HG03039 (cell line): ENCODE results near the gene ALDH6A1.
"Not testable (repeated sequence)": the region's sequence is repeated elsewhere in the genome, so short reads cannot be mapped to it uniquely, and the experiment has no call there.

ENCODE experiments used
- ATAC-seq: cut with Tn5 transposase; IDR thresholded peaks from one replicate; pipeline ENCODE4 v1.9.1; 2021; ENCODE audit warnings: mild to moderate bottlenecking, moderate library complexity; ENCODE audit not compliant: unreplicated experiment

Gene ALDH6A1

DNA sequence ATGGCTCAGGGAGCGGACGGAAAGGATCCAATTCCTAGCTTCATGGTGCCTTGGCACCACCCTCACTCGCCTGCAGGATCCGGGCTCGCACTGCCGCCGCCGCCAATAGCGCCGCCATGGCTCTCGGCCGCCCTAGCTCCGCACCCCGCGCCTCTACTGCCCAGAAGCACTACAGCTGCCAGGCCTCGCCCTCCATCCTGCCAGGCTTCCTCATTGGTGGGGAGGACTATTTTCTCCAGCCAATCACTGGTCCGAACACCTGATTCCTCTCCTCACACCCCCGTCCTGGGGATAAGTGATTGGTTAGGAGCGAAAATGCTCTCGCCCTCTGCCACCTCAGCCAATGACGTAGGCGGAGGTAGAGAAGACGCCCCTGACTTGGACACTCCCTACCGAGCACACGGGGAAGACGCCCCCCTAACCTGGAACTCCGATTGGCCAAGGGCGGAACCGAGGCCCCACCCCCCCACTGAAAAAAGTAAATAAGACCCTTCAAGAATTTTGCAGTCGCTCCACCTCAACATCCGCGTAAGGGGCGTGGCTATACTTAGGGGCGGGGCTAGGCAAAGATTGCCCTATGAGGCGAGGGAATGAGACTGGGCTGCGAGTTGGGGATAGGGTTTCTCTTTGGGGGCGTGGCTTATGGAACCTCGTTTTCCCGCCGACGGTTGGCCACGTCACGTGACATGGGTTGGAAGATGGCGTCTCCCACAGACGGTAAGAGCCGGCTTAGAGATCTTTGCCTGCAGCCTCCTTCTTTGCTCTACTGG is at the start of gene ALDH6A1, which contains the start of gene LIN52:
Gene ALDH6A1, minus strand, starts transcription at position 177 of the 770 bp plus-strand sequence. Its CDS starts 59 bp downstream, at position 118.
Gene LIN52, plus strand, starts transcription at position 680 of the 770 bp plus-strand sequence. Its CDS starts 19 bp downstream, at position 699.
- ATAC-seq: peak; percentile 86

- ATAC-seq: no peak
Measured at GRCh38 chr14:74127634-74128033, 43.4 kb upstream of the ALDH6A1 start.

- no peak for ATAC-seq
Measured at GRCh38 chr14:74126315-74127013, 42.2 kb upstream of the ALDH6A1 start.

DNA sequence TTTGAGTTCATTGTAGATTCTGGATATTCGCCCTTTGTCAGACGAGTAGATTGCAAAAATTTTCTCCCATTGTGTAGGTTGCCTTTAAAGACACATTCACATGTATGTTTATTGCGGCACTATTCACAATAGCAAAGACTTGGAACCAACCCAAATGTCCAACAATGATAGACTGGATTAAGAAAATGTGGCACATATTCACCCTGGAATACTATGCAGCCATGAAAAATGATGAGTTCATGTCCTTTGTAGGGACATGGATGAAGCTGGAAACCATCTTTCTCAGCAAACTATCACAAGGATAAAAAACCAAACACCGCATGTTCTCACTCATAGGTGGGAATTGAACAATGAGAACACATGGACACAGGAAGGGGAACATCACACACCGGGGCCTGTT is 41.2 kb upstream of the ALDH6A1 start:
- not testable (repeated sequence) for ATAC-seq

- not testable (repeated sequence) for ATAC-seq
Measured at GRCh38 chr14:74111395-74112216, 27.4 kb upstream of the ALDH6A1 start.

GRCh38 chr14:74109369-74109768 is 25.1 kb upstream of the ALDH6A1 start:
- ATAC-seq: no peak

GRCh38 chr14:74105381-74105780 is 21.1 kb upstream of the ALDH6A1 start:
- ATAC-seq: no peak

- ATAC-seq: no peak
Measured at GRCh38 chr14:74089251-74090020, 5.2 kb upstream of the ALDH6A1 start.

DNA sequence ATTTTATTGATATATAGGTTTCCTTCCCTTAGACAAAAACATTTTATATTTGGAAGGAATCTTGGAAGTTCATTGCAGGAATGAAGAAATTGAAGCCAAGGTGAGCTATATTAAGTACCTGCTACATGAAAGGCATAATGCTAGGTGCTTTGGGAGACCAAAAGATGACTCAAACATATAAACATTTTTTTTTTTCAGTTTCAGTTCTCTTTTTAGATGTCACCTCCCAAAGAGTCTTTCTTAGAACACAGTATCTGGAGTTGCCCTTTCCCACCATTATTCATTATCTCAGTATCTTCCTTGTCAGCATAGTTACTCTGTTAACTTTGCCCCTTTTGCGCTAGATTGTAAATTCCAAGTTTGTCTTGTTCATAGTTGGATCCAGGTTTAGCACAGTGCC is 1.6 kb upstream of the ALDH6A1 start:
- ATAC-seq: no peak

- ATAC-seq: peak; percentile 8
Measured at GRCh38 chr14:74085047-74085637, 889 bp upstream of the ALDH6A1 start.

DNA sequence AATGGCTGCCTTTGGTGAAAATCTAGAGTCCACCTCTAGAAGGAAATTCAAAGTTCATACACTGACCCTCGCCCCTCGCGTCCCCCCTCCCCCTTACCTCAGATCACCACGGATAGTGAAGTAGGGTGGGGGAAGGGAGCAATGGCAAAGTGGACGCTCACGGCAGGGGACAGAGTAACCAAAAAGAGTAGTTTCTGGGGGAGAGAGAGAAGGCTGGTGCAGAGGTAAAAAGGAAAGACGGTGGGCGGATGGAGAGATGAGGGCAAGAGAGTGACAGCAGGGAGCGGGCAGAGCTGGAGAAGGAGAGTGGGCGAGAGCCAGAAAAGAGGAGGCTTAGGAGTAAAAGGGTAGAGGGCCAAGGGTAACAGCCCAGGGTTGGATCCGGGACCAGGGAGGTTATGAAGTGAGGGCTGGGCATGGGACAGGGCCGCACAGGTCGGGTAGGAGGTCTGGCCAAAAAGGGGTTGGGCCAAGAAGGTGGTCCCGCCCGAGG is 423 bp downstream of the ALDH6A1 start:
- peak; percentile 8 for ATAC-seq

GRCh38 chr14:74083161-74083560 is 1.1 kb downstream of the ALDH6A1 start:
- no peak for ATAC-seq

GRCh38 chr14:74081491-74081890 is 2.8 kb downstream of the ALDH6A1 start:
- ATAC-seq: no peak

- ATAC-seq: no peak
Measured at GRCh38 chr14:74080820-74081460, 3.3 kb downstream of the ALDH6A1 start.

GRCh38 chr14:74077401-74077800 is 6.9 kb downstream of the ALDH6A1 start:
- ATAC-seq: no peak

GRCh38 chr14:74065746-74066575 is 18.3 kb downstream of the ALDH6A1 start:
- no peak for ATAC-seq

DNA sequence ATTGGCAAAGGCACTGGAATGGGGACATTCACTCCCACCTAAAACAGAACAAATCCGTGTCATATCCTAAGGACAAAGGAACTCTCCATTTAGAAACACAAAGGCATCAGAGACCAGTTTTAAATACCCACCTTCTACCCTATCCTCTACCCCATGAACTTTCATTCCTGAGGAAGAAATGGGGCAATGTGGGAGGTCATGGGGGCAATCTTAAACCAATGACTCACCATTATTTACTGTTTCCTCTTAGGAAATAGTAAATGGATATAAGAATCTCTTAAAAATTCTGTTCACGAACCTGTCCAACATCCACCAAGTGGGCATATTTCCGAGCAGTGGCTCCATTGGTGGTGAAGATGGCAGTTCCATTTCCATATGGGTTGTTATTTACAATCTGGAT is 19.4 kb downstream of the ALDH6A1 start:
- ATAC-seq: no peak

DNA sequence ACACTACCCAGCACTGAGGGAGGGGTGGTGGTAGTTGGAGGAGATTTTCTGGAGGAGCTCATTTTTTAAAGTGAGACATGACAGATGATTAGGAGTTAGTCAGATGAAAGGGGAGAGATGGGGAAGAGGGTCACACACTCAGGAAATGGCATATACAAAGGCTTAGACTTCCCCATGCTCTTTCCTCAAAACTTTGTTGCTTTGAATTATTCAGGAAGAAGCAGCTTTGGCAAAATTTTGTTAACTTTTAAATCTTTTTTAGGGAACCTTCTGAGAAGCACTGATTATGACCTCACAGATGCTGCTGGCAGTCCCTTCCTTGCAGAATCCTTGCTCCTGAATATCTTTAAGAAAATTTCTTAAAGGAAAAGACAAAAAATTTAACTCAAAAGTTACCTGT is 19.8 kb downstream of the ALDH6A1 start:
- ATAC-seq: no peak

- ATAC-seq: no peak
Measured at GRCh38 chr14:74062809-74063150, 21.5 kb downstream of the ALDH6A1 start.
